HL-60/S4 treated with retinoic acid at 250 ng/mL for 4 days and 3 days (cell line): ENCODE data around the gene LCNL1.

Experiments used
- in situ Hi-C: fragments of 300-500 bp; cut with MboI; formaldehyde crosslinking; loops from 2 replicates; pipeline ENCODE4 v1.7.0; 2022; ENCODE audit warnings: low sequenced_read_pairs

The LCNL1 gene

GRCh38 chr9:137034709-137035506 is 52.1 kb downstream of the LCNL1 start:
- in situ Hi-C loops, result loop anchor here (25.0 kb wide), 1 partner anchor 248 kb away; the partner anchor contains the start of genes CCDC183 and TMEM141
